ENCODE data around the gene SOBP. TPM values are rescaled to one million over a fixed set of nuclear protein-coding genes. Genes with fewer than 3 reads are reported as not detected.

SOBP gene
- total and polyA plus RNA-seq, 5 donors from 2014 or later: 0.07 to 0.13 TPM; not detected in 3

DNA sequence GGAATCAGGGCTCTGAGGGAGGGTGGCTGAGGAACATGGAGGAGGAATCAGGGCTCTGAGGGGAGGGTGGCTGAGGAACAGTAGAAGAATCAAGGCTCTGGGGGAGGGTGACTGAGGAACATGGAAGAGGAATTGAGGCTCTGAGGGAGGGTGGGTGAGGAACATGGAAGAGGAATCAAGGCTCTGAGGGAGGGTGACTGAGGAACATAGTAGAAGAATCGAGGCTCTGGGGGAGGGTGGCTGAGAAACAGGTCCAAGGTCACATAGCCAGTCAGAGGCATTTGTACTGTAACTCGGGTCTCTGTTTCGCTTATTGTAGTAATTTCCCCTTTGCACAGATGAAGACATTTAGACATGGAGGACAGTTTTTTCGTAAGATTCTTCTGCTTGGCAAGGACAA, 164.8 kb downstream of the SOBP start:
- Histone ChIP-seq H3K27ac (ENCODE audit: insufficient read depth, low read length, poor library complexity, severe bottlenecking) (no peak overlapping the region), H3K4me3 (ENCODE audit: low read depth, low read length) (no peak overlapping the region), H3K9me3 (ENCODE audit: control insufficient read depth in 2 of 2, low read length in 2 of 2) (no peaks in the 10 kb centered on the region), H3K4me1 (ENCODE audit: control insufficient read depth, insufficient read depth, low read length, poor library complexity, severe bottlenecking) (peaks cover 13% of the 10 kb centered on the region), H3K27me3 (ENCODE audit: control insufficient read depth, insufficient read depth, low read length) (peaks cover 3% of the 10 kb centered on the region), H3K36me3 (ENCODE audit: control insufficient read depth, insufficient read depth, low read length) (no peaks in the 10 kb centered on the region)
- no peak for ATAC-seq (ENCODE audit: low read depth in 2 of 2)
- peaks cover 38% of the 10 kb centered on the region for H3K27me3 Mint-ChIP-seq
- peaks cover 0 to 4% (median 0%) of the 10 kb centered on the region in 7 donors for H3K9me3 Mint-ChIP-seq
- no peak for DNase-seq
- peaks cover 0 to 30% (median 13%) of the 10 kb centered on the region in 4 donors for H3K4me1 Mint-ChIP-seq
- no peak overlapping the region for H3K4me3 Mint-ChIP-seq
- no peak overlapping the region for H3K27ac Mint-ChIP-seq
- no peaks in the 10 kb centered on the region for H3K36me3 Mint-ChIP-seq

DNA sequence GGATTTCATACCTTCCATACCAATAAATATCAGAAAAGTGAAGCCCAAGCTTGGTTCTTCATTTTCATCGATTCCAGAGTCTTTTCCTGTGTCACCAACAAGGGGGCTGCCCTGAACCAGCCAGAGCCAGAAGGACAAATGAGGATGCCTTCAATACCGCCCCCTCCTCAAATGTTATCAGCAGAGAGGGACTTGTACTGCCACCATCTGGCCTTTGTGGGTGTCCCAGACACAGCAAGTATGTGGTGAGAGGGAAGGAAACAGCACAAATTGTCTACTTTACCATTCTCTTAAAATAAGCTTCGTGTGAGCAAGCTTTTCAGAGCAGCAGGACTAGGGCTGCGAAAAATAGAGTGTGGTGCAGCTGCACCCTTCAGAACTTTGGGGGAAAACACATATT, 165.3 kb downstream of the SOBP start:
- ATAC-seq (ENCODE audit: low read depth in 2 of 2) (no peak), DNase-seq (no peak)
- no peak overlapping the region for H3K27ac ChIP-seq (ENCODE audit: insufficient read depth, low read length, poor library complexity, severe bottlenecking)
- peaks cover 13% of the 10 kb centered on the region for H3K4me1 ChIP-seq (ENCODE audit: control insufficient read depth, insufficient read depth, low read length, poor library complexity, severe bottlenecking)
- no peaks in the 10 kb centered on the region for H3K36me3 ChIP-seq (ENCODE audit: control insufficient read depth, insufficient read depth, low read length)
- H3K36me3 Mint-ChIP-seq: no peaks in the 10 kb centered on the region
- no peak overlapping the region for H3K27ac Mint-ChIP-seq
- H3K4me1 Mint-ChIP-seq: peaks cover 0 to 30% (median 13%) of the 10 kb centered on the region in 4 donors
- H3K4me3 ChIP-seq (ENCODE audit: low read depth, low read length): no peak overlapping the region
- peaks cover 3% of the 10 kb centered on the region for H3K27me3 ChIP-seq (ENCODE audit: control insufficient read depth, insufficient read depth, low read length)
- H3K4me3 Mint-ChIP-seq: no peak overlapping the region
- H3K9me3 ChIP-seq (ENCODE audit: control insufficient read depth in 2 of 2, low read length in 2 of 2): no peaks in the 10 kb centered on the region
- peaks cover 0 to 4% (median 0%) of the 10 kb centered on the region in 7 donors for H3K9me3 Mint-ChIP-seq
- H3K27me3 Mint-ChIP-seq: peaks cover 41% of the 10 kb centered on the region

DNA sequence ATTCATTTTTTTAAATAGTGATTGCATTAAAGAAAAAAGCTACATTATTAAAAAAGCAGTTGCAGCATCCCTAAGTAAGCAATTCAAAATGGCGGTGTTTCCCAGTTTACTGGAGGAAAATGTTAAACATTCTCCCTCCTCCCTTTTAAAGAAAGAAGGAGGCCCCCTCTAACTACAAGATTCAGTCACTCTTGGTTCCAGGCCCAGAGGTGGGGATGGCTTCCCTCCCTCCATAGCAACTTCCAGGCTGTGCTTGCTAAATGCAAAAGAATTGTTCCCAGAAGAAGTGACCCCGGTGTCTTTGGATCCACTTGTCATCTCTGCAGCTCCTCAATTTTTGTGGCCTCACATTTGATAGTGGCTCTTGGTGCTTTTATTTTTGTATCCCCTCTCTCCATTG, 165.9 kb downstream of the SOBP start:
- Mint-ChIP-seq H3K27ac (no peak overlapping the region), H3K36me3 (no peaks in the 10 kb centered on the region), H3K4me1 (peaks cover 0 to 30% (median 13%) of the 10 kb centered on the region in 4 donors), H3K9me3 (peaks cover 0 to 4% (median 0%) of the 10 kb centered on the region in 7 donors), H3K27me3 (peaks cover 36% of the 10 kb centered on the region), H3K4me3 (no peak overlapping the region)
- no peaks in the 10 kb centered on the region for H3K36me3 ChIP-seq (ENCODE audit: control insufficient read depth, insufficient read depth, low read length)
- peaks cover 3% of the 10 kb centered on the region for H3K27me3 ChIP-seq (ENCODE audit: control insufficient read depth, insufficient read depth, low read length)
- ATAC-seq (ENCODE audit: low read depth in 2 of 2): no peak
- no peaks in the 10 kb centered on the region for H3K9me3 ChIP-seq (ENCODE audit: control insufficient read depth in 2 of 2, low read length in 2 of 2)
- H3K4me3 ChIP-seq (ENCODE audit: low read depth, low read length): no peak overlapping the region
- peaks cover 13% of the 10 kb centered on the region for H3K4me1 ChIP-seq (ENCODE audit: control insufficient read depth, insufficient read depth, low read length, poor library complexity, severe bottlenecking)
- no peak for DNase-seq
- H3K27ac ChIP-seq (ENCODE audit: insufficient read depth, low read length, poor library complexity, severe bottlenecking): no peak overlapping the region

DNA sequence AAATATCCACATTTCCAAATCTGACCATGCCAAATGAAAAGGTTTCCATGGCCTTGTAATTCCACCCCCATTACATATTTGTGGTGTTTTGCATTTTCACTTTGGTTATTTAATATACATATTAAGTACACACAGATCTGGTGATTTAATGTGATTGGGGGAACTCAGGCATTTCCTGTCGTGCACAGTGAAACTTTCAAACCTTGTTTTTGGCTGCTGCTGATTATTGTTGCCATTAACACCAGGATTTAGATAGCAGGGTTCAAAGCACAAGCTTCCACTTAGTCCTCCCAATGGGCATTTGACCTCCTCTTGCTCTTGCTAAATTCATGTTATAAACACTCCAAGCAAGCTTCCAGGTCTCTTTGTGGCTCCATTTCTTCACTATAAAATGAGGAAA, 166.5 kb downstream of the SOBP start:
- Histone ChIP-seq H3K4me1 (ENCODE audit: control insufficient read depth, insufficient read depth, low read length, poor library complexity, severe bottlenecking) (peaks cover 13% of the 10 kb centered on the region), H3K27ac (ENCODE audit: insufficient read depth, low read length, poor library complexity, severe bottlenecking) (no peak overlapping the region), H3K27me3 (ENCODE audit: control insufficient read depth, insufficient read depth, low read length) (peaks cover 3% of the 10 kb centered on the region), H3K4me3 (ENCODE audit: low read depth, low read length) (no peak overlapping the region), H3K9me3 (ENCODE audit: control insufficient read depth in 2 of 2, low read length in 2 of 2) (no peaks in the 10 kb centered on the region), H3K36me3 (ENCODE audit: control insufficient read depth, insufficient read depth, low read length) (no peaks in the 10 kb centered on the region)
- ATAC-seq (ENCODE audit: low read depth in 2 of 2): no peak
- Mint-ChIP-seq H3K9me3 (peaks cover 0 to 4% (median 0%) of the 10 kb centered on the region in 7 donors), H3K4me3 (no peak overlapping the region), H3K27ac (no peak overlapping the region), H3K27me3 (peaks cover 31% of the 10 kb centered on the region), H3K36me3 (no peaks in the 10 kb centered on the region), H3K4me1 (peaks cover 0 to 30% (median 13%) of the 10 kb centered on the region in 4 donors)
- peak in 1 of 3 donors; percentile 16 for DNase-seq

DNA sequence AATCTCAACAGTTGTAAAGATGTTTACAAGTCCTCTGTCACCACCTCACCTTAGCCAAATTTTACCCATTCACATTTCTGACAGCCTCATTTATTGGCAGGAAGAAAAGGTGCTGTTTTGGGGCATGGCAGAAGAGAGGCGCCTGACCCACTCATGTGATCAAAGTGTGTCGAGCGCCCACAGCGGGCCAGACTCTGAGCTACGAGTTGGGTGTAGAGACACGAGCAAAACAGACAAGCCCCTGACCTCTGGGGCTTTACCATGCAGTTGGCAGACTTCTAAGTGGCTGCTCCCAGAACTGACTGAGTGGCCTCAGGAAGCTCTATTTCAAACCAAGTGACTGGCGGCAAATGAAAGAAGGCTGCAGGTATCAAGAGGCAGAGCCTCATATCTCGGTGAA, 167.0 kb downstream of the SOBP start:
- peaks cover 13% of the 10 kb centered on the region for H3K4me1 ChIP-seq (ENCODE audit: control insufficient read depth, insufficient read depth, low read length, poor library complexity, severe bottlenecking)
- peaks cover 0 to 30% (median 13%) of the 10 kb centered on the region in 4 donors for H3K4me1 Mint-ChIP-seq
- DNase-seq (no peak), ATAC-seq (ENCODE audit: low read depth in 2 of 2) (no peak)
- H3K4me3 Mint-ChIP-seq: peak overlapping the region in 2 of 4 donors; percentile 2 to 13
- H3K9me3 ChIP-seq (ENCODE audit: control insufficient read depth in 2 of 2, low read length in 2 of 2): no peaks in the 10 kb centered on the region
- peaks cover 3% of the 10 kb centered on the region for H3K27me3 ChIP-seq (ENCODE audit: control insufficient read depth, insufficient read depth, low read length)
- peaks cover 0 to 2% (median 0%) of the 10 kb centered on the region in 7 donors for H3K9me3 Mint-ChIP-seq
- peaks cover 28% of the 10 kb centered on the region for H3K27me3 Mint-ChIP-seq
- no peaks in the 10 kb centered on the region for H3K36me3 Mint-ChIP-seq
- no peak overlapping the region for H3K4me3 ChIP-seq (ENCODE audit: low read depth, low read length)
- H3K27ac Mint-ChIP-seq: peak overlapping the region in 1 of 3 donors; percentile 65
- no peaks in the 10 kb centered on the region for H3K36me3 ChIP-seq (ENCODE audit: control insufficient read depth, insufficient read depth, low read length)
- H3K27ac ChIP-seq (ENCODE audit: insufficient read depth, low read length, poor library complexity, severe bottlenecking): no peak overlapping the region

DNA sequence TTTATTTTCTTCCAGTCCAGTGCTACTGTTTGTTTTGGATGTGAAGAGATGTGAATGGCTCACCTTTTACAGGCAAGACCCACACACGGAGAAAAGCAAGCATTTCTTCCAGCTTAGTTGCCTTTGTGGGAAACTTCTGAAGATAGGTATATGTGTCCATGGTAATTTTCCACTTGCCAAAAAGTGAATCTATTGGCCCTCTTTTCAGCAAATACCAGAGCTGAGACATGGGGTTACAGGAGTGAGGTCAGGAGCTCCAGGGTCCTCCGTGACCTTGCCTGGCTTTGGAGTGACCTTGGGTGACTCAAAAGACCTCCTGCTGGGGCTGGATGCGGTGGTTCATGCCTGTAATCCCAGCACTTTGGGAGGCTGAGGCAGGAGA, 167.4 kb downstream of the SOBP start:
- Histone ChIP-seq H3K27ac (ENCODE audit: insufficient read depth, low read length, poor library complexity, severe bottlenecking) (no peak overlapping the region), H3K36me3 (ENCODE audit: control insufficient read depth, insufficient read depth, low read length) (no peaks in the 10 kb centered on the region), H3K9me3 (ENCODE audit: control insufficient read depth in 2 of 2, low read length in 2 of 2) (no peaks in the 10 kb centered on the region), H3K27me3 (ENCODE audit: control insufficient read depth, insufficient read depth, low read length) (peaks cover 3% of the 10 kb centered on the region), H3K4me3 (ENCODE audit: low read depth, low read length) (peak overlapping the region; percentile 53), H3K4me1 (ENCODE audit: control insufficient read depth, insufficient read depth, low read length, poor library complexity, severe bottlenecking) (peaks cover 13% of the 10 kb centered on the region)
- Mint-ChIP-seq H3K36me3 (no peaks in the 10 kb centered on the region), H3K9me3 (peaks cover 0 to 2% (median 0%) of the 10 kb centered on the region in 7 donors), H3K4me1 (peaks cover 0 to 30% (median 13%) of the 10 kb centered on the region in 4 donors), H3K27ac (peak overlapping the region in 2 of 3 donors; percentile 44 to 61), H3K4me3 (peak overlapping the region in 3 of 4 donors; percentile 13 to 66 (median 65)), H3K27me3 (peaks cover 27% of the 10 kb centered on the region)
- no peak for DNase-seq
- ATAC-seq (ENCODE audit: low read depth in 2 of 2): no peak

DNA sequence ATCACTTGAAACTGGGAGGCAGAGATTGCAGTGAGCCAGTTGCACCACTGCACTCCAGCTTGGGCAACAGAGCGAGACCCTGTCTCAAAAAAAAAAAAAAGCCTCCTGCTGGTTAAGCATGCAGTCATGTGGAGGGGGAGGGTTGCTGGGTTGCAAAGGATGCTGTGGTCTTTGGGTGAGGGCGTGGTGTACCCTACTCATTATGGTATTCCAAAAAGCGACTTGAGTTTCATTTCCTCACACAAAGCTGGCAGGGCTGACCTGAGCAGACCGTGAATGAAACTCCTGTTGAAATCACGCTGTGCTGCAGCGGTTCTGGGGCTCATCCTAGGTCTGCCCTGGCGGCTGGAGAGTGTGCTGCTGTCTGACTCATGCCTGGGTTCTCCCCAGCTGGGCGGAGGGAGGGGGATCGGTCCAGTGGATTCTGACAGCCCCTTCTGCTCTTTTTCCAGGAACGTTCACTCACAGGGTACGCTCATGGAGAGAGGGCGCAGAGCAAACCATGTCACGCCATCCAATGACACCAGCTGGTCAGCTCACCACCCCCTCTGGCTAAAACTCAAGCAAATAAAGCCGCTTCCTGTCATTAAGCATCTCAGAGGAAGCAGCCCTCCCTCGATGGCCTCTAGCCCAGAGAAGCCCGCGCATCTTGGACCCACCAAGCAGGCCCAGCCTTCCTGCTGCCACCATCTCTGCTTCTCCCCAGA, 168.0 kb downstream of the SOBP start:
- peak in 1 of 3 donors; percentile 81 for DNase-seq
- Mint-ChIP-seq H3K36me3 (no peaks in the 10 kb centered on the region), H3K4me3 (peak overlapping the region in 3 of 4 donors; percentile 64 to 66 (median 65)), H3K9me3 (peaks cover 0 to 2% (median 0%) of the 10 kb centered on the region in 7 donors), H3K27ac (peak overlapping the region in 2 of 3 donors; percentile 44 to 61), H3K27me3 (peaks cover 27% of the 10 kb centered on the region), H3K4me1 (peaks cover 0 to 30% (median 13%) of the 10 kb centered on the region in 4 donors)
- Histone ChIP-seq H3K4me1 (ENCODE audit: control insufficient read depth, insufficient read depth, low read length, poor library complexity, severe bottlenecking) (peaks cover 13% of the 10 kb centered on the region), H3K9me3 (ENCODE audit: control insufficient read depth in 2 of 2, low read length in 2 of 2) (no peaks in the 10 kb centered on the region), H3K27me3 (ENCODE audit: control insufficient read depth, insufficient read depth, low read length) (no peaks in the 10 kb centered on the region), H3K4me3 (ENCODE audit: low read depth, low read length) (peak overlapping the region; percentile 53), H3K27ac (ENCODE audit: insufficient read depth, low read length, poor library complexity, severe bottlenecking) (no peak overlapping the region), H3K36me3 (ENCODE audit: control insufficient read depth, insufficient read depth, low read length) (no peaks in the 10 kb centered on the region)
- ATAC-seq (ENCODE audit: low read depth in 2 of 2): peak; percentile 75 to 80

Data from CD4-positive, CD25-positive, alpha-beta regulatory T cell (primary cell).